ENCODE results near the gene RPH3AL.

The RPH3AL gene
- total RNA-seq: 0.67 to 5.2 (median 2.0) reads per million in 9 experiments

DNA sequence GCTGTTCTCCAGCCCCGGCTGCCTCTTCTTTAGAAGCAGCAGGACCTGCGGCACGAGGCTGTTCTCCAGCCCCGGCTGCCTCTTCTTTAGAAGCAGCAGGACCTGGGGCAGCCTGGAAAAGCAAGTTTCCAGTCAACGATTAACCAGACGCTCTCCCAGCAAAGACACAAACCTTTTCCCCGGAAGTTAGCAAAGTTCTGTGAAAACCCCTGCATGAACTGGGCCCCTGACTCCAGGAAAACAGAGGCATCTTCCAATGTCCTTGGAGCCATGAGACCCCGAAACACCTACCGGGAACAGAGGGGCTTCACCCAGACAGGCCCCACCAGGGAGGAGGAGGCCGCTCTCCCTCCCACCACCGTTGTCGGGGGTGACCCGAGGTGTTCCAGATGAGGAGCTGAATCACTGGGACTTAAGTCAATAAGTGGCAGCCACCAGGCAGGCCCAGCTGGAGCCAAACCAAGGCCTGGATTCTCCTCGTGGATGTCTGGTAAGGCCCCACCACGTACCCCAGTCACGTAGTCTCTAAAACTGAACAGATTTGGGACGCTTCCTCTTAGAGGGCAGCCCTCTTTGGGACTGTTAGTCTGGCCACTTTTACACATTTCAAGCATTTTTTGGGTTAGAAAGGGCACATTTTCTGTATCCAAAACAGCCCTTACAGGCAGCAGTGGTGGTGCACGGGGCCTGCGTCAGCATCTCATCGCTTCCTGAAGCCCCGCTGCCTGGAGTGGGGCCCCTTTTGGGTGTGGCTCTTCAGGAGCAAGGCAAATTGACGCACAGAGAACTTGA is at the start of gene RPH3AL:
Gene RPH3AL (minus strand): TSS at position 387 of the 792 bp plus-strand sequence. CDS start 25,264 bp downstream, outside the sequence.
- Mint-ChIP-seq H3K27me3 (no peaks in the 10 kb centered on the region), H3K36me3 (ENCODE audit: insufficient read depth) (no peaks in the 10 kb centered on the region), H3K27ac (peak within 1 kb of the TSS in 1 of 2 donors; percentile 17), H3K9me3 (peaks cover 0 to 2% of the 10 kb centered on the region in 2 donors), H3K4me3 (no peak within 1 kb of the TSS), H3K4me1 (ENCODE audit: low read depth in 2 of 2) (peaks cover 8% of the 10 kb centered on the region in 2 donors)
- ATAC-seq (replicated peaks) (no peak), DNase-seq (no peak)

DNA sequence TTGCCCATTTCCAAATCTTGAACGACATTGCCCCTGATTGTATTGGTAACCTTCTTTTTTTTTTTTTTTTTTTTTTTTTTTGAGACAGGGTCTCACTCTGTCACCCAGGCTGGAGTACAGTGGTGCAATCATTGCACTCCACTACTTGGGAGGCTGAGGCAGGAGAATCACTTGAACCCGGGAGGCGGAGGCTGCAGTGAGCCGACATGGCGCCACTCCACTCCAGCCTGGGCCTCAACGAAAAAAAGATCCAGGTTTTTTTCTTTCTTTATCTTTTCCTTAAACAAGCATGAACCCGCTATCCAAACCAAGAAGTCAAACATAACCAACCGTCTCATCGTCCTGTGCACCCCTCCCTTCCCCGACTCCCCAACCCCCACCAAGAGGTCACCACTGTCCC is 47.6 kb upstream of the RPH3AL start:
- Mint-ChIP-seq H3K36me3 (ENCODE audit: insufficient read depth) (peaks cover 13% of the 10 kb centered on the region), H3K27me3 (no peaks in the 10 kb centered on the region), H3K4me1 (ENCODE audit: low read depth in 2 of 2) (no peaks in the 10 kb centered on the region), H3K9me3 (no peaks in the 10 kb centered on the region), H3K4me3 (no peak overlapping the region), H3K27ac (no peak overlapping the region)
- no peak for DNase-seq
- ATAC-seq (replicated peaks): no peak

DNA sequence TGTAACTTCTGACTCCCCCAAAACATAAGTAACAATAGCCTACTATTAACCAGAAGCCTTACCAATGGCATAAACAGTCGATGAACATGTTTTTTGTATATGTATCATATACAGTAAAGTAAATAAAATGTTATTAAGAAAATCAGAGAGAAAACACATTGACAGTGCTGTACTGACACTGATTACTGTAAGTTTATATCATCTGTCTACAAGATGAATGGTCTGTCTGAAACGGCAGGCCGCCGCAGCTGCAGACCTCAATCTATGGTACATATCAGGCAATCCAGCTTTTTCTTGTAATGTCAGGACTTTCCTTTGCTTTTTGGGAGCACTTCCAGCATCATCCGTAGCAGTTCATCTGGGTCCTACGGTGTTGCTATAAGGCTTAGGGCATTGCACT is 44.2 kb upstream of the RPH3AL start:
- Mint-ChIP-seq H3K36me3 (ENCODE audit: insufficient read depth) (peaks cover 13% of the 10 kb centered on the region), H3K4me3 (no peak overlapping the region), H3K27me3 (peaks cover 0 to 7% of the 10 kb centered on the region in 2 donors), H3K27ac (no peak overlapping the region), H3K9me3 (no peaks in the 10 kb centered on the region), H3K4me1 (ENCODE audit: low read depth in 2 of 2) (peaks cover 0 to 1% of the 10 kb centered on the region in 2 donors)
- no peak for ATAC-seq (replicated peaks)
- no peak for DNase-seq

DNA sequence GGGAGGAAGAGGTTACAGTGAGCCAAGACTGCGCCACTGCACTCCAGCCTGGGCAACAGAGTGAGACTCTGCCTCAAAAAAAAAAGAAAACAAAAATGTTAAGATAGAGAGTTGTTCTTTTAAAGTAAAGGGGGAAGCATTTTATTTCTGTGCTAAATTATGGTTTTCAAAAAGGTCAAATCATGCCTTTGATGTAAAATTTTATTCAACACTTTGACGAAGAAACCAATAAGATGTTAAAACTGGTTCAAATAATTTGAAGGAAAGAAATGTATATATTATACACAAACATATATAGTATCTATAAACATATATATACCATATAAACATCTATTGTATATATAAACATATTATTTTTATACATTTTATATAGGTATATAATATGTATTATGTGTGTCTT is 43.4 kb upstream of the RPH3AL start:
- DNase-seq: no peak
- H3K27me3 Mint-ChIP-seq: peaks cover 0 to 7% of the 10 kb centered on the region in 2 donors
- H3K36me3 Mint-ChIP-seq (ENCODE audit: insufficient read depth): peaks cover 8% of the 10 kb centered on the region
- ATAC-seq (replicated peaks): no peak
- peaks cover 0 to 1% of the 10 kb centered on the region in 2 donors for H3K4me1 Mint-ChIP-seq (ENCODE audit: low read depth in 2 of 2)
- no peak overlapping the region for H3K27ac Mint-ChIP-seq
- no peak overlapping the region for H3K4me3 Mint-ChIP-seq
- no peaks in the 10 kb centered on the region for H3K9me3 Mint-ChIP-seq

DNA sequence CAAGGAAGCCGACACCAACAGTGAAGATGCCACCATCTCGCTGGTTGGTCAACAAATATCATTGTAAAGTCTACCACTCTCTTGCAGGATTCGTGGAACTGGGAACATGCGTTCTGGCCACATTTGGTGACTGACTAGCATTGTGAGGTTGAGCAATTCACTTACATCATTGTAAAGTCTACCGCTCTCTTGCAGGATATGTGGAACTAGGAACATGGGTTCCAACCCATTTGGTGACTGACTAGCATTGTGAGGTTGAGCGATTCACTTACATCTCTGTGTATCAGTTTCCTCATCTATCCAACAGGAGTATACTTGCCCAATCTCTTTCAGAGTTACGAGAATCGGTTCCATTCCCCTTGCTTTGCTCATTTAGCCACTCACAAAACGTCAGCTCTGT is 42.6 kb upstream of the RPH3AL start:
- DNase-seq (no peak), ATAC-seq (replicated peaks) (no peak)
- H3K27me3 Mint-ChIP-seq: peaks cover 0 to 7% of the 10 kb centered on the region in 2 donors
- H3K36me3 Mint-ChIP-seq (ENCODE audit: insufficient read depth): peaks cover 3% of the 10 kb centered on the region
- H3K27ac Mint-ChIP-seq: no peak overlapping the region
- H3K9me3 Mint-ChIP-seq: no peaks in the 10 kb centered on the region
- H3K4me1 Mint-ChIP-seq (ENCODE audit: low read depth in 2 of 2): peaks cover 0 to 1% of the 10 kb centered on the region in 2 donors
- no peak overlapping the region for H3K4me3 Mint-ChIP-seq

GRCh38 chr17:394718-395095 is 42.1 kb upstream of the RPH3AL start:
- DNase-seq: no peak
- Mint-ChIP-seq H3K27ac (no peak overlapping the region), H3K36me3 (ENCODE audit: insufficient read depth) (peaks cover 3% of the 10 kb centered on the region), H3K27me3 (peaks cover 0 to 11% of the 10 kb centered on the region in 2 donors), H3K4me3 (no peak overlapping the region), H3K9me3 (no peaks in the 10 kb centered on the region), H3K4me1 (ENCODE audit: low read depth in 2 of 2) (peaks cover 0 to 1% of the 10 kb centered on the region in 2 donors)
- ATAC-seq (replicated peaks): no peak

DNA sequence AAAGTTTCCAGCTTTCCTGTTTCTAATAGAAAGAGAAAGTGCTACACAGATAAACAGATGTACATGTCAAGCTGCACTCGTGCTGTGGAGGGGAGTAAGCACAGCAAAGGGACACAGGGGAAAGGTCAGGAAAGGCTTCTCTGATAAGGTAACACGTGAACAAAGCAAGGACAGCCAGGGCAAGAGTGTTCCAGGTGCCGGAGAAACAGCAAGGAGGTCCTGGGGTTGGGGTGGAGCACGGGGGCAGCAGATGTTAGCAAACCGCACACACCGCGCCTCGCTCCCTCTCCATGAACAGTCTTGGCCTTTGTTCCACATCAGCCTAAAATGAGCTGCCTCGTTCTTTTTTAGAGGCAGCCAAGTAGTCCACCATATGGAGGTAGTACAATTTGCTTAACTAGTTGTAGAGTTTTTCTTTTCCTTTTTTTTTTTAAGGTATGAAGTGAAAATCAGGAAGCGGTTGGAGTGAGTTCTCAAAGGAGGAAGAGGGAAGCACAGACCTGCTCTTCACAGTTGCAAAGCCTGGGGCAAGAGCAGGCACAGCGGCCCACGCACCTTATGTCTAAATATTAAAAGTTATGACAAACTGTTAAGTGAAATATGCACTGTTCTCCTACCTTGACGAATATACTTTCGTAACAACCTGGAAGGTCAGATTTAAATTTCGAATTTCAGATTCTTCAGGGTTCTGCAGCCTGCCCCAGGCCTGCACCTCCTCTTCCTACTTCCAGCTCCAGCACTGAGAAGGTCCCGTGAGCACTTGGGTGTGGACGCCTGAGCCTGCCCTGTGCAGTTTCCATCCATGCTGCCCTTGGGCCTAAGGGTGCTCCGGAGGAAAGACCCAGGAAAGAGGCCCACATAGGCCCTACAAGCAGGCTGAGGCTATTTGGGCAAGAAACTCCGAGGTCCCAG is 41.5 kb upstream of the RPH3AL start:
- no peak for ATAC-seq (replicated peaks)
- H3K36me3 Mint-ChIP-seq (ENCODE audit: insufficient read depth): peaks cover 3% of the 10 kb centered on the region
- H3K4me3 Mint-ChIP-seq: no peak overlapping the region
- no peak for DNase-seq
- H3K27me3 Mint-ChIP-seq: peaks cover 0 to 15% of the 10 kb centered on the region in 2 donors
- H3K27ac Mint-ChIP-seq: peak overlapping the region in 1 of 2 donors; percentile 41
- peaks cover 0 to 1% of the 10 kb centered on the region in 2 donors for H3K4me1 Mint-ChIP-seq (ENCODE audit: low read depth in 2 of 2)
- no peaks in the 10 kb centered on the region for H3K9me3 Mint-ChIP-seq

- H3K4me3 Mint-ChIP-seq: no peak overlapping the region
- peaks cover under 1 to 3% of the 10 kb centered on the region in 2 donors for H3K4me1 Mint-ChIP-seq (ENCODE audit: low read depth in 2 of 2)
- H3K27me3 Mint-ChIP-seq: peaks cover 8 to 37% of the 10 kb centered on the region in 2 donors
- DNase-seq: no peak
- no peak overlapping the region for H3K27ac Mint-ChIP-seq
- no peaks in the 10 kb centered on the region for H3K36me3 Mint-ChIP-seq (ENCODE audit: insufficient read depth)
- ATAC-seq (replicated peaks): no peak
- H3K9me3 Mint-ChIP-seq: no peaks in the 10 kb centered on the region
These were observed 39.2 kb upstream of the RPH3AL start for GRCh38 chr17:391850-392249.

GRCh38 chr17:390025-390424 is 37.4 kb upstream of the RPH3AL start:
- Mint-ChIP-seq H3K27ac (no peak overlapping the region), H3K4me1 (ENCODE audit: low read depth in 2 of 2) (peaks cover 4 to 9% of the 10 kb centered on the region in 2 donors), H3K36me3 (ENCODE audit: insufficient read depth) (no peaks in the 10 kb centered on the region), H3K4me3 (no peak overlapping the region), H3K9me3 (no peaks in the 10 kb centered on the region), H3K27me3 (peaks cover 8 to 42% of the 10 kb centered on the region in 2 donors)
- ATAC-seq (replicated peaks) (no peak), DNase-seq (no peak)

- Mint-ChIP-seq H3K4me3 (peak overlapping the region in 1 of 2 donors; percentile 23), H3K27me3 (peaks cover 8 to 35% of the 10 kb centered on the region in 2 donors), H3K4me1 (ENCODE audit: low read depth in 2 of 2) (peaks cover 10 to 17% of the 10 kb centered on the region in 2 donors), H3K9me3 (no peaks in the 10 kb centered on the region), H3K36me3 (ENCODE audit: insufficient read depth) (no peaks in the 10 kb centered on the region), H3K27ac (no peak overlapping the region)
- DNase-seq: no peak
- ATAC-seq (replicated peaks): no peak
These were observed 35.5 kb upstream of the RPH3AL start for GRCh38 chr17:388087-388486.

GRCh38 chr17:386141-386876 is 33.7 kb upstream of the RPH3AL start:
- Mint-ChIP-seq H3K27ac (peak overlapping the region in 1 of 2 donors; percentile 65), H3K9me3 (peaks cover 0 to 2% of the 10 kb centered on the region in 2 donors), H3K4me3 (peak overlapping the region; percentile 82 to 83), H3K27me3 (peaks cover 8 to 35% of the 10 kb centered on the region in 2 donors), H3K4me1 (ENCODE audit: low read depth in 2 of 2) (peaks cover 15 to 21% of the 10 kb centered on the region in 2 donors), H3K36me3 (ENCODE audit: insufficient read depth) (no peaks in the 10 kb centered on the region)
- DNase-seq (peak; percentile 49 to 61 (median 55)), ATAC-seq (replicated peaks) (peak; percentile 82)

GRCh38 chr17:385836-386140 is 33.2 kb upstream of the RPH3AL start:
- Mint-ChIP-seq H3K4me3 (no peak overlapping the region), H3K36me3 (ENCODE audit: insufficient read depth) (no peaks in the 10 kb centered on the region), H3K27me3 (peaks cover 8 to 35% of the 10 kb centered on the region in 2 donors), H3K4me1 (ENCODE audit: low read depth in 2 of 2) (peaks cover 16 to 21% of the 10 kb centered on the region in 2 donors), H3K9me3 (peaks cover 0 to 2% of the 10 kb centered on the region in 2 donors), H3K27ac (no peak overlapping the region)
- ATAC-seq (replicated peaks) (no peak), DNase-seq (no peak)

Data from effector memory CD8-positive, alpha-beta T cell (primary cell).